ENCODE results near the gene LGALSL. TPM values are rescaled to one million over a fixed set of nuclear protein-coding genes. Genes with fewer than 3 reads are reported as not detected.

LGALSL gene
- polyA plus RNA-seq, 2 of the 4 experiments (the other 2 are of a cell fraction): 11.0 to 14.1 TPM

DNA sequence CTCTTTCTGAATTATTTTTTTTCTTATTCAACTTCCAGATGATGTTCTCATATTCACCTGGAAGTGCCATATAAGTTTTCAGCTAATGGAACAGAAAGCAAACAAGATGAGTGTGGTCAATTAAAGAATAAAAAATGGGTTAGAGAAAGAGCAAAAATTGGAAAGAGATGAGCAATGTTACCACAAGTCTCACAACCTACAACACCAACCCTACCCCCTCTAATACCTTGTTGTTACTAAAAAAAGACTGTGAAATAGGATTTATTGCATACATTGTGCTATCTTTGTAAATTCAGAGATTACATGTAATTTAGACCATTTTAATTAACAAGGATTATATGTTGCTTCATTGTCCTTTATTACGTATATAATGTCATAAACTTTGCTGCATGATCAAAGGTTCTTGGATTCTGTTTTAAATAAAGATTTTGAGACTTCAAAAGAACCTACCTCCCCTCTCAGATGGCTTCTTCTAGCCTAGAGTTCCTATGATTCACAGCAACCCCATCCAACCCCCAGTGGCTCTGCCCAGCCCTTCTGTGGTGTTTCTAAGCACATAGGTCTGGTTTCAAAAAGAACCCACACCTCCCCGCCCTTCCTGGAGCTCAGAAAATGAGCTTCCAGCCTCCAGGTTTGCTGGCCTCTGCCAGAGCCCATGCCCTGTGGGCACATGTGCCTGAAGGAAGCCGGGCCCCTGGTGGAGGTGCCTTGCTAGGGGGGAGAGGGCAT, 24.7 kb downstream of the LGALSL start:
- Histone ChIP-seq H3K4me1 (no peaks in the 10 kb centered on the region), H3K27ac (no peak overlapping the region), H3K4me3 (no peak overlapping the region), H3K4me2 (no peak overlapping the region), H3K9me3 (no peaks in the 10 kb centered on the region)
- DNase-seq (ENCODE audit: low read depth in 1 of 2, low spot score in 1 of 2) (no peak), ATAC-seq (no peak), FAIRE-seq (no peak)
- 69% methylated on average over 3 of the region's 3 CpGs for WGBS (ENCODE audit: missing lambda C conversion rate)
- CTCF ChIA-PET: interaction anchor here (0.9 to 14.3 kb wide), 4 partner anchors 10 to 151 kb away, joined by 3 to 533 read pairs (median 37); no protein-coding TSS in a partner anchor
- TF ChIP-seq MAZ (IDR thresholded peaks at IDR 0.05; ENCODE audit: borderline replicate concordance, low read depth, low read length) (no peak), RNF2 (IDR thresholded peaks at IDR 0.05; ENCODE audit: borderline replicate concordance, low read depth) (no peak), ZFP36 (IDR thresholded peaks at IDR 0.05; ENCODE audit: borderline replicate concordance, partially characterized antibody) (no peak), RARB (CRISPR knock-in tag; IDR thresholded peaks at IDR 0.05) (no peak), KDM5A (IDR thresholded peaks at IDR 0.05) (no peak), HOXB5 (CRISPR knock-in tag; IDR thresholded peaks at IDR 0.05) (no peak), PHF8 (IDR thresholded peaks at IDR 0.05; ENCODE audit: borderline replicate concordance, low read depth) (no peak)
- TF ChIP-seq, protein P1, sequence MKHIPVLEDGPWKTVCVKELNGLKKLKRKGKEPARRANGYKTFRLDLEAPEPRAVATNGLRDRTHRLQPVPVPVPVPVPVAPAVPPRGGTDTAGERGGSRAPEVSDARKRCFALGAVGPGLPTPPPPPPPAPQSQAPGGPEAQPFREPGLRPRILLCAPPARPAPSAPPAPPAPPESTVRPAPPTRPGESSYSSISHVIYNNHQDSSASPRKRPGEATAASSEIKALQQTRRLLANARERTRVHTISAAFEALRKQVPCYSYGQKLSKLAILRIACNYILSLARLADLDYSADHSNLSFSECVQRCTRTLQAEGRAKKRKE (CRISPR knock-in tag; IDR thresholded peaks at IDR 0.05; ENCODE audit: low read depth): no peak
- TF ChIP-seq, protein P2, sequence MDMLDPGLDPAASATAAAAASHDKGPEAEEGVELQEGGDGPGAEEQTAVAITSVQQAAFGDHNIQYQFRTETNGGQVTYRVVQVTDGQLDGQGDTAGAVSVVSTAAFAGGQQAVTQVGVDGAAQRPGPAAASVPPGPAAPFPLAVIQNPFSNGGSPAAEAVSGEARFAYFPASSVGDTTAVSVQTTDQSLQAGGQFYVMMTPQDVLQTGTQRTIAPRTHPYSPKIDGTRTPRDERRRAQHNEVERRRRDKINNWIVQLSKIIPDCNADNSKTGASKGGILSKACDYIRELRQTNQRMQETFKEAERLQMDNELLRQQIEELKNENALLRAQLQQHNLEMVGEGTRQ (IDR thresholded peaks at IDR 0.05): no peak
- POLR2A ChIA-PET: no interaction called here

DNA sequence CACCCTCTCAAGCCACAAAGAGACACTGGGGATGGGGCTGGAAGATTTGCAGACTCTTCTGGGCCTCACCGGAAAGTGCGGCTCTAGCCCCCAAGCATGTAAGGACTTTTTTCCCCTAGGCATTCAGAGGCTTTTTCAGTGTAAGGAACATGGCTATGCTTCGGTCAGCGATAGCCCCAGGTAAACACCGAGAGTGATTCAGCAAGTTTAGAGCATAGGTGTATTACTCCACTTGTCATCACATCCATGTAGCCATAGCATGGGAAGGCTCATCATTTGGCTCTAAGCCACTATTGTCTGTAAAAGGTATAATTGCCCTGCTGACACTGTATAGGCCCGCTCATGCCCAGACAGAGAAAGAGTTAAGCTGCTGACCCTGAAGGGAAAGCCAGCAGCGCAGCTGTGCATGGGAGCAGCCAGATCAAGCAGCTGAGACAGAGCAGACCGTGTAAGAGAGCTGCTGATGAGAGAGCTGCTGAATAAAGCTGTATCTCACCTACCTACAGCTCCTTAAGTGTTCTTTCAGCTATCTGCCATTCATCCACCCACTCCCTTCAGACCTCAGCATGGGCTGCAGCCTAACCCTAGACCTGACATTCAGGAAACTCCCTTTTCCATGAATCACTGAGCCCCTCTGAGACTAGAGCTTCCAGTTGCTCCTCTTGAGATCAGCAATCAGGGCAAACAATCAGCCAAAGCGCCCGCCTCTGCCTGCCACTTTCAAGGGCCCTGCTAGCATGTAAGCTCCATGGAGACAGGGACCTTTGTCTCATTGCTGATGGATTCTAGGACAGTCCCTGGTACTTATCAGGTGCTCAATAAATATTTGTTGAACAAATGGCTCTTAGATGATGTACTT, 25.5 kb downstream of the LGALSL start:
- DNase-seq (ENCODE audit: low read depth in 1 of 2, low spot score in 1 of 2): no peak
- ChIA-PET CTCF (interaction anchor here (0.9 to 14.3 kb wide), 8 partner anchors 9 to 152 kb away, joined by 3 to 533 read pairs (median 4); no protein-coding TSS in a partner anchor), POLR2A (no interaction called here)
- no peak overlapping the region for H3K27ac ChIP-seq
- H3K9me3 ChIP-seq: no peaks in the 10 kb centered on the region
- no peak overlapping the region for H3K4me3 ChIP-seq
- FAIRE-seq: no peak
- no peak; a peak in 1 of 6 replicates for ATAC-seq
- WGBS (ENCODE audit: missing lambda C conversion rate): 81% methylated on average over 10 of the region's 10 CpGs
- H3K4me1 ChIP-seq: no peaks in the 10 kb centered on the region
- TF ChIP-seq BHLHE40 (IDR thresholded peaks at IDR 0.05; ENCODE audit: low read depth, low read length) (no peak), SREBF2 (IDR thresholded peaks at IDR 0.05) (no peak), KDM5A (IDR thresholded peaks at IDR 0.05) (no peak), HOXB13 (CRISPR knock-in tag; IDR thresholded peaks at IDR 0.05; ENCODE audit: low read depth) (no peak), ZC3H11A (IDR thresholded peaks at IDR 0.05) (no peak), ZNF302 (CRISPR knock-in tag; IDR thresholded peaks at IDR 0.05) (no peak), JUN (IDR thresholded peaks at IDR 0.05) (no peak), POLR2AphosphoS2 (conservative IDR thresholded peaks at IDR 0.05; ENCODE audit: low read length) (no peak), TP53 (CRISPR knock-in tag; IDR thresholded peaks at IDR 0.05) (no peak)
- TF ChIP-seq, protein P3, sequence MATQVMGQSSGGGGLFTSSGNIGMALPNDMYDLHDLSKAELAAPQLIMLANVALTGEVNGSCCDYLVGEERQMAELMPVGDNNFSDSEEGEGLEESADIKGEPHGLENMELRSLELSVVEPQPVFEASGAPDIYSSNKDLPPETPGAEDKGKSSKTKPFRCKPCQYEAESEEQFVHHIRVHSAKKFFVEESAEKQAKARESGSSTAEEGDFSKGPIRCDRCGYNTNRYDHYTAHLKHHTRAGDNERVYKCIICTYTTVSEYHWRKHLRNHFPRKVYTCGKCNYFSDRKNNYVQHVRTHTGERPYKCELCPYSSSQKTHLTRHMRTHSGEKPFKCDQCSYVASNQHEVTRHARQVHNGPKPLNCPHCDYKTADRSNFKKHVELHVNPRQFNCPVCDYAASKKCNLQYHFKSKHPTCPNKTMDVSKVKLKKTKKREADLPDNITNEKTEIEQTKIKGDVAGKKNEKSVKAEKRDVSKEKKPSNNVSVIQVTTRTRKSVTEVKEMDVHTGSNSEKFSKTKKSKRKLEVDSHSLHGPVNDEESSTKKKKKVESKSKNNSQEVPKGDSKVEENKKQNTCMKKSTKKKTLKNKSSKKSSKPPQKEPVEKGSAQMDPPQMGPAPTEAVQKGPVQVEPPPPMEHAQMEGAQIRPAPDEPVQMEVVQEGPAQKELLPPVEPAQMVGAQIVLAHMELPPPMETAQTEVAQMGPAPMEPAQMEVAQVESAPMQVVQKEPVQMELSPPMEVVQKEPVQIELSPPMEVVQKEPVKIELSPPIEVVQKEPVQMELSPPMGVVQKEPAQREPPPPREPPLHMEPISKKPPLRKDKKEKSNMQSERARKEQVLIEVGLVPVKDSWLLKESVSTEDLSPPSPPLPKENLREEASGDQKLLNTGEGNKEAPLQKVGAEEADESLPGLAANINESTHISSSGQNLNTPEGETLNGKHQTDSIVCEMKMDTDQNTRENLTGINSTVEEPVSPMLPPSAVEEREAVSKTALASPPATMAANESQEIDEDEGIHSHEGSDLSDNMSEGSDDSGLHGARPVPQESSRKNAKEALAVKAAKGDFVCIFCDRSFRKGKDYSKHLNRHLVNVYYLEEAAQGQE (IDR thresholded peaks at IDR 0.05): no peak
- TF ChIP-seq, protein P2 (IDR thresholded peaks at IDR 0.05): no peak
- TF ChIP-seq, protein P4, sequence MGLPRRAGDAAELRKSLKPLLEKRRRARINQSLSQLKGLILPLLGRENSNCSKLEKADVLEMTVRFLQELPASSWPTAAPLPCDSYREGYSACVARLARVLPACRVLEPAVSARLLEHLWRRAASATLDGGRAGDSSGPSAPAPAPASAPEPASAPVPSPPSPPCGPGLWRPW (IDR thresholded peaks at IDR 0.05): no peak
- TF ChIP-seq, protein P5, sequence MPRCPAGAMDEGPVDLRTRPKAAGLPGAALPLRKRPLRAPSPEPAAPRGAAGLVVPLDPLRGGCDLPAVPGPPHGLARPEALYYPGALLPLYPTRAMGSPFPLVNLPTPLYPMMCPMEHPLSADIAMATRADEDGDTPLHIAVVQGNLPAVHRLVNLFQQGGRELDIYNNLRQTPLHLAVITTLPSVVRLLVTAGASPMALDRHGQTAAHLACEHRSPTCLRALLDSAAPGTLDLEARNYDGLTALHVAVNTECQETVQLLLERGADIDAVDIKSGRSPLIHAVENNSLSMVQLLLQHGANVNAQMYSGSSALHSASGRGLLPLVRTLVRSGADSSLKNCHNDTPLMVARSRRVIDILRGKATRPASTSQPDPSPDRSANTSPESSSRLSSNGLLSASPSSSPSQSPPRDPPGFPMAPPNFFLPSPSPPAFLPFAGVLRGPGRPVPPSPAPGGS (IDR thresholded peaks at IDR 0.05): no peak
- H3K4me2 ChIP-seq: no peak overlapping the region

Data from A549 (cell line).